GM18507 (cell line): ENCODE results near the gene GNL2.
"Not testable (repeated sequence)": the region's sequence is repeated elsewhere in the genome, so short reads cannot be mapped to it uniquely, and the experiment has no call there.

ENCODE experiments used
- DNase-seq: peaks from one replicate; pipeline ENCODE4 v3.0.0; 2011; ENCODE audit warnings: low read depth; ENCODE audit not compliant: insufficient read length; ENCODE audit errors: extremely low spot score
- FAIRE-seq: peaks from 2 replicates; lab custom pipeline; 2011; peaks lifted over from hg19 to GRCh38; lab: Jason Lieb, UNC

The GNL2 gene

DNA sequence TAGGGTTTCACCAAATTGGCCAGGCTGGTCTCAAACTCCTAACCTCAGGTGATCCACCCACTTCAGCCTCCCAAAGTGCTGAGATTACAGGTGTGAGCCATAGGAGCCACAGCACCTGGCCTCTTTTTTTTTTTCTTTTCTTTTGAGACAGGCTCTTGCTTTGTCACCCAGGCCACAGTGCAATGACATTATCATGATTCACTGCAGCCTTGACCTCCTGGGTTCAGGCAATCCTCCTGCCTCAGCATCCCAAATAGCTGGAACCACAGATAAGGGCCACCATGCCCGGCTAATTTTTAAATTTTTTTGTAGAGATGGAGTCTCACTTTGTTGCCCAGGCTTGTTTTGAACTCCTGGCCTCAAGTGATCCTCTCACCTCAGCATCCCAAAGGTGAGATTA is 65.8 kb downstream of the GNL2 start:
- FAIRE-seq = not testable (repeated sequence)

DNA sequence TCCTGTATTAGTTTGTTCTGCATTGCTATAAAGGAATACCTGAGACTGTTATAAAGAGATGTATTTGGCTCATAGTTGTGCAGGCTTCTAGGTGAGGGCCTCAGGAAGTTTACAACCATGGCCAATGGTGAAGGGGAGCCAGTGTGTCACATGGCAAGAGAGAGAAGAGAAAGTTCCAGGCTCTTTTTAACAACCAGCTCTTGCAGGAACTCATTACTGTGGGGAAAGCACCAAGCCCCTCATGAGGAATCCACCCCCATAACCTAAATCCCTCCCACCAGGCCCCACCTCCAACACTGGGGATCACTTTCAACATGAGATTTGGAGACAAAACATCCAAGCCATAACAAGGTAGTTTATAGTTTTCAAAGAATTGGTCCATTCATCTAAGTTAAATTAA is 76.1 kb downstream of the GNL2 start:
- FAIRE-seq (no peak), DNase-seq (no peak)

More for the DNA sequence above, 65.8 kb downstream of the GNL2 start:
- not testable (repeated sequence) for DNase-seq

DNA sequence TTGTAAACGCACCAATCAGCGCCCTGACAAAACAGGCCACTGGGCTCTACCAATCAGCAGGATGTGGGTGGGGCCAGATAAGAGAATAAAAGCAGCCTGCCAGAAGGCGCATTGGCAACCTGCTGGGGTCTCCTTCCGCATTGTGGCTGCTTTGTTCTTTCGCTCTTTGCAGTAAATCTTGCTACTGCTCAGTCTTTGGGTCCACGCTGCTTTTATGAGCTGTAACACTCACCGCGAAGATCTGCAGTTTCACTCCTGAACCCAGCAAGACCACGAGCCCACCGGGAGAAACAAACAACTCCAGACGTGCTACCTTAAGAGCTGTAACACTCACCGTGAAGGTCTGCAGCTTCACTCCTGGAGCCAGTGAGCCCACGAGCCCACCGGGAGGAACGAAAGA is 76.8 kb downstream of the GNL2 start:
- not testable (repeated sequence) for DNase-seq, FAIRE-seq

DNA sequence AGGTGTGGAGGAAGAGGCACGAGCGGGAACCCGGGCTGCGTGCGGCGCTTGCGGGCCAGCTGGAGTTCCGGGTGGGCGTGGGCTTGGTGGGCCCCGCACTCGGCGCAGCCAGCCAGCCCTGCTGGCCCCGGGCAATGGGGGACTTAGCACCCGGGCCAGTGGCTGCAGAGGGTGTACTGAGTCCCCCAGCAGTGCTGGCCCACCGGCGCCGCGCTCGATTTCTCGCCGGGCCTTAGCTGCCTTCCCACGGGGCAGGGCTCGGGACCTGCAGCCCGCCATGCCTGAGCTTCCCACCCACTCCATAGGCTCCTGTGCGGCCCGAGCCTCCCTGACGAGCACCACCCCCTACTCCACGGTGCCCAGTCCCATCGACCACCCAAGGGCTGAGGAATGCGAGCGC is 77.5 kb downstream of the GNL2 start:
- FAIRE-seq, DNase-seq: not testable (repeated sequence)

DNA sequence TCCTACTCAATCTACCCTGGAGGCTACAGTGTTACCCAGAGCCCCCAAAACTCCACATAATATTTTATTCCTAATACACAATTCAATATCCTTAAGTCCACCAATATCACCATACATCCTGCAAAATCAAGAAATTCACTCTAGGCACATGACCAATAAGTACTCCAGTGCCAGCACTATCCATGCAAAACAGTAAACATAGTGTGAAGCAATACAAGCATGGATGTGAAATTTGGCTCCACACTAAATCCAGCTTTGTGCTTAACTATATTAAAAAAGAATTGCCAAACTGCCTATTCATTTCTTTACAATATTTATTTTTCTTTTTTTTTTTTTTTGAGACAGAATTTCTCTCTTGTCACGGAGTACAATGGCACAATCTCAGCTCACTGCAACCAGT is 78.2 kb downstream of the GNL2 start:
- FAIRE-seq (no peak), DNase-seq (no peak)
